NCI-H2107 (cell line): ENCODE data around the gene TCF3.
A peak's percentile ranks its signal among the peaks of the same experiment; 100 is the strongest.
"Not testable (repeated sequence)": the region's sequence is repeated elsewhere in the genome, so short reads cannot be mapped to it uniquely, and the experiment has no call there.

Source experiments
- DNase-seq: peaks from one replicate; lab custom pipeline; 2025; lab: John Stamatoyannopoulos, UW

Gene TCF3

DNA sequence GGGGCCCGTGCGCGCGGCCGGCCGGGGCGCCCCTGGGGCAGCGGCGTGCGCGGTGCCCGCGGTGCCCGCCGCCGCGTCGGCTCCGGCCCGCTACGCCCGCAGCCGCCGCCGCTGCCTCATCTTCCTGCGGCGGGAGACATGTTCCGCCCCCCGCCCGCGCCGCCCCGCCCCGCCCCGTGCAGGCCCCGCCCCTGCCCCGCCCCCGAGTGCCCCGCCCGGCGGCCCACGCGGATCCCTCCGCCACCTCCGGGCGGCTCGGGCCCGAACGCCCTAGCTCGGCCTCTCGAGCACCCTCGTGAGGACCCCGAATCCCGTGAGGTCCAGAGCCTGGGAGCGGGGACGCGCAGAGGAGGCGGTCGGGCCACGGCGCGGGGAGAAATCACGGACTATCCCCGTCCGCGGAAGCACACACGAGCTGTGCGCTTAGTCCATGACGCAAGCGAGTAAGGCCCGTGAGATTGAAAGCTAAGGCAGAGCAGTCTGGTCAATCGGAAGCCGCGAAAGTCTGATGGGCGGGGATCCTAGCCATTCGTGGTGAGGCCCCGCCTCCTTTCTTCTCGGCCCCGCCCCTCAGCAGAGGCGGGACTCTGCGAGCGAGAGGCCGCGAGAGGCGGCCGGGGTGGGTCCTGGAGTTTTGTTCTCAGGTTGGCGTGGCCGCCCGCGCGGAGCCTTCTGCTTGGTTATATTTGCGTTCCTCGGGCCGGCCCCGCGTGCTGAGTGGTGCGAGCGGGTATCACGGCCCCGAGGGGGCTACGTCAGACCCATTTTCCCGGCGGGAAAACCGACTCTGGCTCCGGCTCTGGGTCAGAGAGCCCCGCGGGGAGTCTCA, at the start of gene TCF3:
TSS of gene TCF3 (minus strand) at position 145 of the 829 bp plus-strand sequence. CDS start 2,367 bp downstream, outside the sequence.
- peak; percentile 95 for DNase-seq

DNA sequence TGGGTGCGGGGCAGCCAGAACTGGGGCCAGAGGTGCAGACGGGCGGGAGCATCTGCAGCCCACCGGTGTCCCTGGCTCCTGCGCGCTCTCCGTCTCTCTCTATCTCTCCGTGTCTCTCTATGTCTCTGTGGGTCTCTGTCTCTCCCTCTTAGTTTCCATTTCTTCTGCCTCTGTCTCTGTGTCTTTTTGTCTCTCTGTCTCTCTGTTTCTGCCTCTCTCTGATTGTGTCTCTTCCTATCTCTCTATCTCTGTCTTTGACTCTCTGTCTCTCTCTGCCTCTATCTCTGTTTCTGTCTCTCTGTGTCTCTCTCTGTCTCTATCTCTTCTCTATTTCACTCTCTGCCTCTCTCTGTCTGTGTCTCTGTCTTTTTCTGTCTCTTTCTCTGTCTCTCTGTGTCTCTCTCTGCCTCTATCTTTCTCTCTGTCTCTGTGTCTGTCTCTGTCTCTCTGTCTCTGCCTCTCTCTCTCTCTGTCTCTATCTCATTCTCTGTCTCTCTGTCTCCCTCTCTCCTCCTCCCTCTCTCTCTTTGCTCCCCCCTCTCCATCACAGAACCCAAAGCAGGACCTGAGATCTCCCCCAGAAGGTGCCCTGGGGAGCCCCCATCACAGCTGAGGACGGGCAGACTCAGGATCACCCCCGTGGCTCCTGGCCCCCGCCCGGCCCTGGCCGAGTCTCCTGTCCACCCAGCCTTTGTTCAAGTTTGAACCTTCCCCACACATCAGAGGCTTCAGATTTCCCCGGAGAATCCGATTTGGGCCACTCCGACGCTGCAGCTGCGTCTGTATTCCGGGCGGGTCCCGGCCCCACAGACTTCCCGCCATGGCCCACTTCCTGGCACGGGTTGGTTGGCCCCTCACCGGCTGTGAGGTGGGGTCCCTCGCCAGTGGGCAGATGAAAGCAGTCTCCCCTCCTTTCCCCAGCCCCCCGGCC, 48.6 kb upstream of the TCF3 start:
- DNase-seq, result no peak

DNA sequence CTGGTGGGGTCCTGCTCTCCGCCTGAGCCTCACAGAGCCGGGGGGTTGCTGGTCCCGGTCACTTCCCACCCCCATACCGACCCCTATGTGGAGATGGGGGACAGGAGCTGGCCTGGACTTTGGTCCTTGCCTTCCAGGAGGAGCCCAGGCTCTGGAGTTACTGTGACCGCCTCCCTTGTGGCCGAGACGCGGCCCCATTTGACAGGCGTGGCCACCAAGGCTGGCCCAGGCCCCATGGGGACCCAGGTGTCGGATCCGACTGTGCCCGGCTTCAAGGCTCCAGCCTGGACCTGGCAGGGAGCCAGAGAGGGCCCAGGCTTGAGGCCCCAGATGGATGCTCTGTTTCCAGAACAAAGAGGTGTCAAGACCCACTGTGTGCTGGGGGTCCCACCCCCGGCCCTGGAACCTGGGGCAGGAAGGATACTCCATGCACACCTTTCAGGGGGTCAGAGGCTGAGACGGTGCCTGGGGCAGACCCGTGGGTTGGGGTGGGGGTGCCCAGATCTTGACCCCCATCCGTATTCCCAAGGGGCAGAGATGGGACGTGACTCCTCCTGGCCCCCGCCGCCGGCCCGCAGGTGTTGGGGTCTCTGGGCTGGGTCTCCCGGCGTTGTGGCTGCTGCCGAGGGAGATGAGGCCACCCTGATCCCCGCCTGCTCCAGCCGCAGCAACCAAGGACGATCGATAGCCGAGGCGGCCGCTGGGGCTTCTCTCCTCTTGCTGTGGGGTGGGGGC, 47.8 kb upstream of the TCF3 start:
- no peak for DNase-seq

DNA sequence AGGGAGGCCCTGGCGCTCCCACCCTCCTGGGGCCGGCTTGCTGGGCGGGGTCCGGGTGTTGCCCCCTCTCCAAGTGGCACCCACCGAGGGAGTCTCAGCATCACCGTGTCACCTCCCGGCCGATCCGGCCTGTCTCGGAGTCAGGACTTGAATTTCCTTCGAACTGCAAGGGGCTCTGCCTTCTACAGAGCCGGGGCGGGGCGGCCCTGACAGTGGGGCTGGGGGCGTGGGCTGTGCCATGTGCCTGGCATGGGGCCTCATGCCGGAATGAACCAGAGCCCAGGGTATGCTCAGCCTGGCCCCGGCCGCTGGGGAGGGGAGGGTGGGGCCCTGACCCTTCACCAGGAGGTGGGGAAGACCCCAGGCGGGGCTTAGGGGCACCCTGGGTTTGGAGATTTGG, 47.0 kb upstream of the TCF3 start:
- no peak for DNase-seq

DNA sequence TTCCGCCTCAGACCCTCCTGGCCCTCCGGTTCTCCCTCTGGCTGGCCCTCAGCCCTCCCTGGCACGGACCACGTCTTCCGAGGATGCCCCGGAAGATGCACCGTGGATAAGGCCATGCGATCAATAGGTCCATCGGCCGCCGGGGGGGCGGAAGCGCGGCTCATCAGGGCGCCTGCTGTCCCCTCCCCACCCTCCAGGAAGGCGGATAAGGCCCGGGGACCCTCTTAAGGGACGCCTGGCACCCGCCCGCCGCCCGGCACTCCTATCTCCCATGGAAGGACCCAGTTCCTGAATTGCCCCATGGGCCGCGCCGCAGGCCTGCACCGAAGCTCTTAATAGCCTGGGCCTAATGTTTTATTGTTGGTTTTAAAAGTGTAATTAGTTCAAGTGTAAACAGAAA, 46.2 kb upstream of the TCF3 start:
- no peak for DNase-seq

DNA sequence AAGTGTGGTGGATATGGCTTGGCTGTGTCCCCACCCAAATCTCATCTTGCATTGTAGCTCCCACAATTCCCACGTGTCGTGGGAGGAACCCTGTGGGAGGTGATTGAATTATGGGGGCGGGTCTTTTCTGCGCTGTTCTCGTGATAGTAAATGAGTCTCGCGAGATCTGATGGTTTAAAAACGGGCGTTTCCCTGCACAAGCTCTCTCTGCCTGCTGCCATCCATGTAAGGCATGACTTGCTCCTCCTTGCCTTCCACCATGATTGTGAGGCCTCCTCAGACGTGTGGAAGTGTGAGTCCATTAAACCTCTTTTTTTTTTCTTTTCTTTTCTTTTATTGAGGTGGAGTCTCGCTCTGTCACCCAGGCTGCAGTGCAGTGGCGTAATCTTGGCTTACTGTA, 43.1 kb upstream of the TCF3 start:
- not testable (repeated sequence) for DNase-seq

DNA sequence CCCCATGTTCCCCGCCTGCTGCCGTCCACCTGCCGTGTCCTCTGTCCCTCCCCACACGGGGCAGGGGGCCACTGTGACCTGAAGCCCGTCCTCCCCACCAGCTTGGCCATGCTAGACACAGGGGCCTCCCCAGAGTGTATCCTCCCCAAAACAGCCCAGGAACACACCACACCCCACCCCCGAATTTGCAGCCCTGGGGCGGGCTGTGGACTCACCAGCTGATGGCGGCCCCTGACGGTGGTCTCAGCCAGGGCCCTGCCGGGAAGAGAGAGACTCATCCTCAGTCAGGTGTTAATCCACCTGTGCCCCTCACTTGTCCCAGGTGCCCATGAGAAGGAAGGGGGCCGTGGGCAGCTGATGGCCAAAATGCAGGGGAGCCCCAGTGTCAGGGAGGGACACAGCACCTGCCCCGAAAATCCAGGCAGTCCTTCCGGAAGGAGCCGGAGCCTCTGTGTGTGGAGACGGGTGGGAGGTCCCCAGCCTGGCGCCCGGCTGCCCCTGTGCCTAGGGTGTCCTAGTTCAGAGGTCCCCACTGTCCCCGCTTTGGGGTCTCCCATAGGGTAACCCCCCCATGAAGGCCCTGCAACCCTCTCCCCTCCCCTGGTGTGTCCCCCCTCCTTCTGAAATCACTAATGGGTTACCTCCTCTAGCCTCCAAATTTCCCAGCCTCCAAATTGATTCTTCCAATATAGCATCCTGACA, 39.3 kb upstream of the TCF3 start:
- DNase-seq, result no peak

DNA sequence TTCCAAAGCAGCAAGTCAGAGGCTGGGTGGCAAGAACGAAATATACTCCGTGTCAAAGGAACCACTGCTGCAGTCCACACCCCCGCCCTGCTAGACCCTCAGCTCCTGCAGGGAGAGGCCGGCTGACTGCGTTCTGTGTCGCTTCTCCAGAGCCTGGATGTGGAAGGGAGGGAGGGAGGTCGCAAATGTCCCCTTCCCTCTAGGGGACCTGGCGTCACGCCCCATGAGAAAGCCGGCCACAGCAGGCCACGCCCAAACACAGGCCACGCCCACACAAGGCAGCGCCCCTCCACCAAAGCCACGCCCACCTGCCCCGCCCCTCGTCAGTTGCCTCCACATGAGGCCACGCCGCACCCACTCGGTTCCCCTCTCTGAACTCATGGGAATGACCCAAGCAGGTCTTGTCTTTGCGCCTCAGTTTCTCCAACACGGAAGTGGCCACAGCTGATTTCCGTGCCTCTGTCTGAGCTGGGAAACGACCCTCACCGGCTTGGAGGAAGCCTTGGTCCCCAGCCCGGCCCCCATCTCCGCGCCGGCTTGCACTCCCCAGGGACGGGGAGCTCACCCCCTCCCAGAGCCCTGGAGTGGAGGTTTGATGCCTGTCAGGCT, 38.4 kb upstream of the TCF3 start:
- no peak for DNase-seq

DNA sequence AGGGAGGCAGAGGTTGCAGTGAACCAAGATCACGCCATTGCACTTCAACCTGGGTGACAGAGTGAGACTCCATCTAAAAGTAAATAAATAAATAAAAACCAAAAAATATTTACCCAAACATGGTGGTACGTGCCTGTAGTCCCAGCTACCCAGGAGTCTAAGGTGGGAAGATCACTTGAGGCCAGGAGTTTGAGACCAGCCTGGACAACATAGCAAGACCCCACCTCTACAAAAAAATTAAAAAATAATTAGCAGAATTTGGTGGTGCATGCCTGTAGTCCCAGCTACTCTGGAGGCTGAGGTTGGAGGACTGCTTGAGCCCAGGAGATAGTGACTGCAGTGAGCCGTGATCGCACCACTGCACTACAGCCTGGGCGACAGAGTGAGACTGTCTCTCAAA, 33.4 kb upstream of the TCF3 start:
- not testable (repeated sequence) for DNase-seq

DNA sequence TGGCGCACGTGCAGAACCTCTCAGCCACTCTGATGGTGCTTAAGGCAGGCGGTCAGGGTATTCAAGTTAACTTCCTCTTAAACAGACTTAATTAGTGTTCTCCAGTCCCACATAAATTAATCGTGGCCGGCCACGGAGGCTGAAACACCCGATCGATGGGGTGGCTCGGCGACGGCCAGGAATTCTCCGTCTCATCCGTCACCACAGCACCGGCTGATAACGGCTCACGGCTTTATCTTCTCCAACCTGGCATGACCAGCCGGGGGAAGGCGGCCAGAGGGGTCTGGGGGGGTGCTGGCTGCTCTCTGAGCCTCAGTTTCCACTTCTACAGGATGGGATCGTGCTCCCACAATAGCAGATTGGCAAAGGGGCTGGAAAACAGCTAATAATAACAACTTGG, 32.6 kb upstream of the TCF3 start:
- no peak for DNase-seq

DNA sequence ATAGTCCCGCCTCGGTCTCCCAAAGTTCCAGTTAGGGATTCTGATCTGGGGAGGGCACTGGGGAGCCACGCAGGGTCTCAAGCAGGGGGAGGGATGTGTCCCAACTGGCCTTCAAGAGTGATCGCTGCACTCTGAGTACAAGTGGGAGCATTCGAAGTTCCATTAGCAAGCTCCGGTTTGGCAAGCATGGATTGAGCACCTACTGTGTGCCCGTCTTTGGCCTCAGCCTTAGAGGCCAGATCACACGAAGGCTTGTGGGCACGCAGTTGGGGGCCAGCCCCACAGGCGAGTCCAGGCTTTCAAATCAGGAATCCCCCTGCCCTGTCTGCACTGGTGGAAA, 32.1 kb upstream of the TCF3 start:
- no peak for DNase-seq

DNA sequence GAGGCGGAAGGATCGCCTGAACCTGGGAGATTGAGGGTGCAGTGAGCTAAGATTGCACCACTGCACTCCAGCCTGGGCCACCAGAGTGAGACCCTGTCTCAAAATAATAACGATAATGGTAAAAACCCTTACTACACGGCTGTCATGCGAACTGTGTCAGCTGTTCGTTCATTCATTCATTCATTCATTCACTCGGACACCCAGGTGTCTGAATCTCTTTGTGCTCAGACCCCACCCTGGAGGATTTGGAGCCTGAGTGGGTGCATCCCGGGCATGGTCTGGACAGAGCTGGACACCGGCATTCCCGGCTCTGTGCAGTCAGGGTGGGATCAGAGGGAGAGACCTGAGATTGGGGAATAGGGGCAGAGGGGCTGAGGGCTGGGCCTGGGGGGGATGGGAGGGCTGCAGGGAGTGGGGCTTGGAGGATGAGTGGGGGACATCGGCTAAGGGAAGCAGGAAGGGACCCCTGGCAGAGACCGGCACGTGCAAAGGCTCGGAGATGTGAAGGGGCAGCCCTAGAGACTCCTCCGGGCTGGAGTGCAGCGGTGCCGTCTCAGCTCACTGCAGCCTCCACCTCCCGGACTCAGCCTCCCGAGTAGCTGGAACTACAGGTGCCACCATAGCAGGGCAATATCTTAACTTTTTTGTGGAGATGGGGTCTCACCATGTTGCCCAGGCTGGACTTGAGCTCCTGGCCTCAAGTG, 31.6 kb upstream of the TCF3 start:
- DNase-seq, result no peak

DNA sequence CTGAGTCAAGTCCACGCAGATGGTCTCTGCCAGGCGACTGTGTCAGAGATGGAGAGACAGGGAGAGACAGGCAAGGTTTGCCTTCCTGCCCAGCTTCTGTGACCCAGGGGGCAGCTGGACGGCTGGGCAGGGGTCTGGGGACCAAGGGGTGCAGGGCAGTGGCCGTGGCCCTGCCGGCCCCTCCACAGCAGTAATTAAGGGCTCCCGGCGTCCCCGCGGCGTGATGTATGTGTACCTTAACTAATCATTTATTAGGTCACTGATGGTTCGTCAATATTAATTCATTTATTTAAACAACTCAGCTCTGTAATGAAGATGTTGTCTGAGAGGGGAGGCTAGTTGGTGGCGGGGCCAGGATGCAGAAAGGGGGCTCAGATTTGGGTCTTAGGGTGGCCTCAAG, 28.6 kb upstream of the TCF3 start:
- no peak for DNase-seq

DNA sequence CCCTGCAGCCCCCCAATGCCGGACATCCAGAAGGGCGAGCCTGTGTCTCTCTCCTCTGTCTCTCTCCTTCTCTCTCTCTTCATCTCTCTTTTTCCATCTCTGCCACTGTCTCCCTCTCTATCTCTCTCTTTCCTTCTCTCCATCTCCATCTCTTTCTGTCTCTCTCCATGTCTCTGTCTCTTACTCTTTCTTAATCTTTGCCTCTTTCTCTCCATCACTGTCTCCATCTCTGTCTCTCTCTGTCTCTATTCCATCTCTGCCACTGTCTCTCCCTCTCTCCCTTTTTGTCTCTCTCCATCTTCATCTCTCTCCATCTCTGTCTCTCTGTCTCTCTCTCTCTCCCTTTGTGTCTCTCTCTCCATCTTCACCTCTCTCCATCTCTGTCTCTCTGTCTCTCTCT, 25.7 kb upstream of the TCF3 start:
- no peak for DNase-seq

DNA sequence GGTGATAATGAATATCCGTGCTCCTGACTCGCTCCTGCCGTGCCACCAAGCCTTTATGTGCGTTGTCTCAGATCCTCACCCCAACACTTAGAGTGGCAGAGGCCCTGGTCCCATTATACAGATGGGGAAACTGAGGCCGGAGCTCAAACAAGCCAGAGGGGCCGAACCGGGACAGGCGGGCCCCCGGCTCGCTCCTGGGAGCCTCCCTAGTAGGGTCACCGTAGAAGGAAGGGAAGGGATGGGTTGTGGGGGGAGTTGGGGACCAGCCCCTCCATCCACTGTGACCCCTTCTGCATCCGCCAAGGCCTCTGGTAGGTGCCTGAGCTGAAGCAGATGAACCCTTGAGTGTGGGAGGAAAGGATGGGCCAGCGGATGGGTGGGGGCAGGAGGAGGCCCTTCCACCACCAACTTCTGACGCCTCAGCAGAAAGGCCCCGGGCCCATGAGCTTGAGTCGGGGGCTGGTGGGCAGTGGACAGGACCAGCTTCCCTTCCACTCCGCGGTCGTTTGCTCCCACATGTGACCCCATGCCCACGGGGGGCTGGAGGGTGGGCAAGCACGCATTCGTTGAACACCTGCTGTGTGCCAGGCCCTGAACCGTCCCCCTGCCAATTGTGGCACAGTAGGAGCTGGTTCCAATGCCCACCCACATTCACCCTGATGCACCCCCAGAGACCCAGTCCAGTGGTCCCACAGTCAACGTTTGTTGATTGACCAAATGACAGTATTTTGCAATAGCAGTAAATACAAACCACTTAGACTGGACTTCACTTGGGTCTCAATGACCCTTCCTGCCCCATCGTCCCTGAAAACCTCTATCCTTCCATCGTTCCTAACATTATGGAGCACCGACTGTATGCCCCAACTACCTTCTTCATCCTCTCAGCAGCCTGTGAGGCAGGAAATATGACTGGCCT, 24.2 kb upstream of the TCF3 start:
- DNase-seq, result no peak

DNA sequence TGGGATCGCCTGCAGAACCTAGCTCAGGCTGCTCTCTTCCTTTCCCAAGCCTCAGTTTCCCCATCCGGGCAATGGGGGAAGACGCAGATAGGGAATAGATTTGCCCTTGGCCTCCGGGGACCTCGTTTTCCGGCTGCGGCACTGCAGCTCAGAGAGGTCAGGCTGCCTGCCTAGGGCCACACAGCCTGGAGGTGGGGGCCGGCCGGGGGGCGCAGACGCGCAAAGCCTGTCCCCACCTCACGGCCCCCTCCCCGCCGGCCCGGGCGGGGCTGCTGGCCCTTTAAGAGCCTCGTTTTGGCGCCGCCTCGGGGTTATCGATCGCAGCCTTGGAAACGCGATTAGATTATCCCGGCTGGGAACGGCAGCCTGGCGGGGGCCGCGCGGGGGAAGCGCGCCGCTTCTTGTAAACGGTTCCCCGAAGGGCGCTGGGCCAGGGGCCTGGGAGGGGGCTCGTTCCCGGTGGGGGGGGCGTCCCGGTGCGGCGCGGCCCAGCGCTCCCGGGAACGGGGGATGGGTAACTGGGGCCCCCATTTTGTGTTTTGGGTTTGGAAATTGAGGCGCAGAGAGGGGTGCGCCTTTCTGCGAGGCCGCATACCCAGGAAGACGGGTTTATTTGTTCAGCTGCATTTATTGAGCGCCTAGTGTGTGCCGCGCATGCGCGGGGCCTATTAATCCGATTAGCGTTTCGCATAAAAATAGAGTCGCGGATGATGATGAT, 23.4 kb upstream of the TCF3 start:
- no peak for DNase-seq

DNA sequence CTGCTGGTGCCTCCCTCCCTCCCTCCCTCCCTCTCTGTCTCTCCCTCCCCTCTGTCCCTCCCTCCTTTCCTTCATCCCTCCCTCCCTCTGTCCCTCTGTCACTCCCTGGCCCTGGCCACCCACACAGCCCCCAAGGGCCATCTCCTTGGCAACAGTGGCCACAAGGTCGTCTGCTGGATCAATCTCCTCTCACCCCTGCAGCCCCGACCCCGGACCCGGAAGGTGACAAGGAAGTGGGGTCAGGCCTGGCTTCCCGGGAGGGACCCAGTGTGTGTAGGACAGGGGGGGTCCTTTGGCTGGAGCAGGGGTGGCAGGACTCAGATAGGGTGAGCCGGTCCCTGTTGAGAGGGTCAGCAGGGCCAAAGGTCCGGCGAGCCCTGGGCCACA, 21.9 kb upstream of the TCF3 start:
- no peak for DNase-seq

DNA sequence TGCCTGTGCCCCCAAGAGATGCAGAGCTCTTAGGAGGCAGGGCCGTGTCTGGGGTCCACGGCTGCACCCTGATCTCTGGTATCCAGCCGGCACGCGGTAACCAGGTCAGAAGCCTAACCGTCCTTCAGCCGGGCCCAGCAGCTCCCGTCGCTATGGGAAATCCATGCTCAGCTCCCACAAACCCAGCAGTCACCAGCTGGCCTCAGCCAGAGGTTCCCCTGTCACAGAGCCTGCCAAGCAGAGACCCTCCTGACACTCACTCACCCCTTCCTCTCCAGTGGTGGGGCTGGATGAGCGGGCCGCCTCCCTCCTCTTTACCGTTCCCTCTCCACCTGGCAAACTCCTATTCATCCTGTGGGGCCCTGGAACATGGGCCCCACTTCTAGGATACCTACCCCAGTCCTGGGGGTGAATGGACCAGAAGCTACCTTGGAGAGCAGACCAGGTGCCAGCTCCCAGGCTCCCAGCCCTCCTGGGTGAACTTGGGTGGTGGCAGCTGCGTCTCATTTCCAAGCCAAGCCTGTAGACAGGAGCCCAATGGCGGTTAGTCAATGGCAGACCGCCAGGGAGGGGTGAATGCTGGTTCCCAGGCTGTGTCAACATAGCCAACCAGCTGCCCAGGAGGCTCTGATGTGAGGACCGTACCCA, 21.4 kb upstream of the TCF3 start:
- no peak for DNase-seq
